Measurements from ENCODE around the gene SPPL3.

The SPPL3 gene

GRCh38 chr12:120719496-120720233, 184.5 kb downstream of the SPPL3 start:
- DNase-seq, result no peak

GRCh38 chr12:120719072-120719471, 185.1 kb downstream of the SPPL3 start:
- DNase-seq, result no peak

- no peak for DNase-seq
These were observed 186.1 kb downstream of the SPPL3 start for GRCh38 chr12:120718055-120718454.

- DNase-seq, result peak; percentile 21
These were observed 190.2 kb downstream of the SPPL3 start for GRCh38 chr12:120713861-120714482.

- DNase-seq, result no peak
These were observed 191.5 kb downstream of the SPPL3 start for GRCh38 chr12:120712610-120713009.

Data from NCI-H524 treated with DMSO at 0.1 percent for 48 hours (cell line).